Body of pancreas (tissue), 4 donors: ENCODE measurements around the gene NTSR2. TPM values are rescaled to one million over a fixed set of nuclear protein-coding genes. Genes with fewer than 3 reads are reported as not detected.
A peak's percentile ranks its signal among the peaks of the same experiment; 100 is the strongest.

Source experiments
- ATAC-seq: fragments of 150-250 bp; one replicate; pipeline ENCODE4 v1.9.1; 2016
- DNase-seq, 4 donors: peaks; one replicate each; pipeline ENCODE4 v3.0.0-alpha.2; 2019
- H3K27ac ChIP-seq, 4 donors: fragments of 200-600 bp; sonication (generic); 1 replicate in 3 of 4; 2 replicates in 1 of 4; pipeline versions ENCODE4 v1.5.1 to v1.6.1; 2016 to 2019; ENCODE audit warnings: mild to moderate bottlenecking in 1 of 4, mixed read lengths in 1 of 4, moderate library complexity in 1 of 4
- H3K27me3 ChIP-seq, 2 donors: fragments of 200-600 bp; sonication (generic); one replicate each; pipeline ENCODE4 v1.6.0; 2016; ENCODE audit warnings: mild to moderate bottlenecking in 1 of 2
- H3K36me3 ChIP-seq, 2 donors: fragments of 200-600 bp; sonication (generic); replicated peaks in 1 of 2; 2 replicates each; pipeline ENCODE4 v1.5.1; 2016; ENCODE audit warnings: low read depth in 2 of 2; ENCODE audit not compliant: insufficient read depth in 1 of 2
- H3K4me1 ChIP-seq: fragments of 200-600 bp; sonication (generic); one replicate; pipeline ENCODE4 v1.6.0; 2016
- H3K4me3 ChIP-seq, 2 donors: fragments of 200-600 bp; sonication (generic); 1 replicate in 1 of 2; 2 replicates in 1 of 2; pipeline ENCODE4 v1.5.1; 2016 to 2019
- H3K9me3 ChIP-seq, 3 donors: fragments of 200-600 bp; sonication (generic); 1 replicate in 2 of 3; 2 replicates in 1 of 3; pipeline ENCODE4 v1.5.1; 2016
- CTCF ChIP-seq, 7 experiments: fragments of 450-650 bp in 4 of 7; fragments of 200-600 bp in 3 of 7; sonication (generic) in 3 of 7; IDR thresholded peaks; one replicate each; pipeline ENCODE4 v1.5.1; 2016 to 2019; ENCODE audit warnings: antibody characterized with exemption in 7 of 7
- POLR2A ChIP-seq, 3 donors: fragments of 450-650 bp; IDR thresholded peaks; one replicate each; pipeline ENCODE4 v1.6.1; 2016; ENCODE audit warnings: antibody characterized with exemption in 3 of 3, mild to moderate bottlenecking in 2 of 3
- WGBS, 2 donors: methylation state at CpG; one replicate each; pipeline ENCODE4 v1.1.5; 2017; 5-methylcytosine and 5-hydroxymethylcytosine counted together
- intact Hi-C: fragments of 100-400 bp; cut with DNase I; formaldehyde crosslinking; loops from one replicate; pipeline ENCODE4 v1.15.1; 2023
- total RNA-seq, 2 donors: library from RNA; depleted of rRNA; stranded (reverse); fragments of >200 nt; gene quantifications; one replicate each; pipeline ENCODE4 v1.1.0, GENCODE V29; 2016

Gene NTSR2
- total RNA-seq, 2 donors from 2014 or later: not detected

GRCh38 chr2:11688222-11689069 is 18.5 kb upstream of the NTSR2 start:
- no peaks in the 10 kb centered on the region for H3K36me3 ChIP-seq
- TF ChIP-seq POLR2A (IDR thresholded peaks at IDR 0.05) (no peak), CTCF (IDR thresholded peaks at IDR 0.05) (peak; percentile 45 to 88 (median 84))
- DNase-seq (peak; percentile 77 to 89 (median 82)), ATAC-seq (peak; percentile 76)
- 3 to 5% methylated on average over 23 of the region's 23 CpGs for WGBS, 2 donors
- intact Hi-C loops: loop anchor here (5.0 kb wide), 1 partner anchor 89 kb away; no protein-coding TSS in a partner anchor
- peaks cover 28% of the 10 kb centered on the region for H3K4me1 ChIP-seq
- H3K9me3 ChIP-seq: no peaks in the 10 kb centered on the region
- H3K27me3 ChIP-seq: no peaks in the 10 kb centered on the region
- H3K27ac ChIP-seq: peak overlapping the region; percentile 29 to 76 (median 64)
- no peak overlapping the region for H3K4me3 ChIP-seq

- no peak for TF ChIP-seq POLR2A (IDR thresholded peaks at IDR 0.05)
- no peak for TF ChIP-seq CTCF (IDR thresholded peaks at IDR 0.05)
- H3K4me1 ChIP-seq: peaks cover 24% of the 10 kb centered on the region
- 51 to 75% methylated on average over 4 to 9 of the region's 9 CpGs for WGBS, 2 donors
- no peak for ATAC-seq
- no peaks in the 10 kb centered on the region for H3K27me3 ChIP-seq
- no peak overlapping the region for H3K4me3 ChIP-seq
- peak in 1 of 4 donors; percentile 7 for DNase-seq
- no peaks in the 10 kb centered on the region for H3K9me3 ChIP-seq
- no peaks in the 10 kb centered on the region for H3K36me3 ChIP-seq
- intact Hi-C loops: loop anchor here (5.0 kb wide), 1 partner anchor 90 kb away; no protein-coding TSS in a partner anchor
- H3K27ac ChIP-seq: peak overlapping the region in 2 of 4 donors; percentile 69 to 76
These were observed 17.7 kb upstream of the NTSR2 start for GRCh38 chr2:11687736-11688135.

- no peaks in the 10 kb centered on the region for H3K27me3 ChIP-seq
- H3K36me3 ChIP-seq: no peaks in the 10 kb centered on the region
- 91% methylated on average over 10 of the region's 10 CpGs for WGBS, 2 donors
- ATAC-seq (no peak), DNase-seq (peak in 1 of 4 donors; percentile 10)
- no peak overlapping the region for H3K4me3 ChIP-seq
- no peak overlapping the region for H3K27ac ChIP-seq
- intact Hi-C loops: loop anchor here (5.0 kb wide), 1 partner anchor 91 kb away; no protein-coding TSS in a partner anchor
- H3K4me1 ChIP-seq: peaks cover 39% of the 10 kb centered on the region
- TF ChIP-seq CTCF (IDR thresholded peaks at IDR 0.05) (no peak), POLR2A (IDR thresholded peaks at IDR 0.05) (no peak)
- no peaks in the 10 kb centered on the region for H3K9me3 ChIP-seq
These were observed 16.0 kb upstream of the NTSR2 start for GRCh38 chr2:11685906-11686470.

- Histone ChIP-seq H3K36me3 (no peaks in the 10 kb centered on the region), H3K27ac (no peak overlapping the region), H3K9me3 (no peaks in the 10 kb centered on the region), H3K4me1 (peaks cover 49% of the 10 kb centered on the region), H3K4me3 (no peak overlapping the region), H3K27me3 (no peaks in the 10 kb centered on the region)
- ATAC-seq: no peak
- intact Hi-C loops: loop anchor here (5.0 kb wide), 1 partner anchor 92 kb away; no protein-coding TSS in a partner anchor
- no peak for DNase-seq
- TF ChIP-seq CTCF (IDR thresholded peaks at IDR 0.05) (no peak), POLR2A (IDR thresholded peaks at IDR 0.05) (no peak)
- WGBS, 2 donors: 80 to 81% methylated on average over 12 of the region's 12 CpGs
These were observed 15.0 kb upstream of the NTSR2 start for GRCh38 chr2:11684894-11685460.
